GM23338 (cell line): ENCODE results near the gene NFKBIZ.

ENCODE experiments used
- CREB1 ChIP-seq: fragments of 250-450 bp; sonication (Bioruptor Pico); IDR thresholded peaks from 2 replicates; pipeline ENCODE4 v1.5.0; 2020; ENCODE audit warnings: low read depth, mild to moderate bottlenecking, moderate library complexity
- EZH2 ChIP-seq: fragments of 200-600 bp; sonication (generic); IDR thresholded peaks from one replicate; pipeline ENCODE4 v1.8.0; 2017; ENCODE audit warnings: antibody characterized with exemption, mild to moderate bottlenecking, low read depth; ENCODE audit not compliant: unreplicated experiment
- EZH2phosphoT487 ChIP-seq: fragments of 200-600 bp; sonication (generic); IDR thresholded peaks from one replicate; pipeline ENCODE4 v1.8.1; 2018; ENCODE audit warnings: antibody characterized with exemption; ENCODE audit not compliant: unreplicated experiment
- JUNB ChIP-seq: IDR thresholded peaks from one replicate; pipeline ENCODE4 v1.6.1; 2016; ENCODE audit warnings: antibody characterized with exemption; ENCODE audit not compliant: unreplicated experiment
- POLR2AphosphoS5 ChIP-seq: IDR thresholded peaks from 2 replicates; pipeline ENCODE4 v1.6.1; 2016; ENCODE audit warnings: antibody characterized with exemption, low read depth
- STAT1 ChIP-seq: IDR thresholded peaks from one replicate; pipeline ENCODE4 v1.6.1; 2016; ENCODE audit warnings: antibody characterized with exemption; ENCODE audit not compliant: unreplicated experiment
- TF ChIP-seq, protein P1 (sequence below), 2 experiments: fragments of 200-600 bp in 1 of 2; sonication (generic) in 1 of 2; conservative IDR thresholded peaks; 2 replicates each; pipeline versions ENCODE4 v1.5.1 to v1.6.1; 2016 to 2017; ENCODE audit warnings: antibody characterized with exemption in 2 of 2, low read depth in 2 of 2, mild to moderate bottlenecking in 2 of 2, moderate library complexity in 1 of 2
- TF ChIP-seq, protein P2 (sequence below): IDR thresholded peaks from one replicate; pipeline ENCODE4 v1.6.1; 2018; ENCODE audit warnings: antibody characterized with exemption; ENCODE audit not compliant: unreplicated experiment

DNA sequence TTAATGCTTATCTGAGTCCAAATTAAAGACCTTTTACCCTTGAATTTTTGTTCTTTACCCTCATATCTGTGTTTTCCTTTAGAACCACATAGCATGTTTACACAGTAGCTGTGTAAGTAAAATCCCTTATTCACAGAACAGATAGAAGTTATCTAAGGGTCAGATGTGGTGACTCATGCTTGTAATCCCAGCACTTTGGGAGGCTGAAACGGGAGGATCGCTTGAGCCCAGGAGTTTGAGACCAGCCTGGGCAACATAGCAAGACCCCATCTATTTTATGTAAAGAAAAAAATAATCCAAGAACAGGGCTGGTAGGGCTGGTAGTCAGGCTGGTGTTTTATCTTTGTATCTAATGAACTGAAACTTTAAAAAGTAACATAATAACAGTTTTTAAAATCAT lies 47.1 kb upstream of the NFKBIZ start:
- TF ChIP-seq, protein P1, sequence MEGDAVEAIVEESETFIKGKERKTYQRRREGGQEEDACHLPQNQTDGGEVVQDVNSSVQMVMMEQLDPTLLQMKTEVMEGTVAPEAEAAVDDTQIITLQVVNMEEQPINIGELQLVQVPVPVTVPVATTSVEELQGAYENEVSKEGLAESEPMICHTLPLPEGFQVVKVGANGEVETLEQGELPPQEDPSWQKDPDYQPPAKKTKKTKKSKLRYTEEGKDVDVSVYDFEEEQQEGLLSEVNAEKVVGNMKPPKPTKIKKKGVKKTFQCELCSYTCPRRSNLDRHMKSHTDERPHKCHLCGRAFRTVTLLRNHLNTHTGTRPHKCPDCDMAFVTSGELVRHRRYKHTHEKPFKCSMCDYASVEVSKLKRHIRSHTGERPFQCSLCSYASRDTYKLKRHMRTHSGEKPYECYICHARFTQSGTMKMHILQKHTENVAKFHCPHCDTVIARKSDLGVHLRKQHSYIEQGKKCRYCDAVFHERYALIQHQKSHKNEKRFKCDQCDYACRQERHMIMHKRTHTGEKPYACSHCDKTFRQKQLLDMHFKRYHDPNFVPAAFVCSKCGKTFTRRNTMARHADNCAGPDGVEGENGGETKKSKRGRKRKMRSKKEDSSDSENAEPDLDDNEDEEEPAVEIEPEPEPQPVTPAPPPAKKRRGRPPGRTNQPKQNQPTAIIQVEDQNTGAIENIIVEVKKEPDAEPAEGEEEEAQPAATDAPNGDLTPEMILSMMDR (conservative IDR thresholded peaks at IDR 0.05; ENCODE audit: low read depth in 2 of 2), result no peak
- no peak for TF ChIP-seq EZH2
- no peak for TF ChIP-seq POLR2AphosphoS5
- TF ChIP-seq EZH2phosphoT487, result no peak
- no peak for TF ChIP-seq CREB1 (CRISPR knock-in tag)
- TF ChIP-seq, protein P2, sequence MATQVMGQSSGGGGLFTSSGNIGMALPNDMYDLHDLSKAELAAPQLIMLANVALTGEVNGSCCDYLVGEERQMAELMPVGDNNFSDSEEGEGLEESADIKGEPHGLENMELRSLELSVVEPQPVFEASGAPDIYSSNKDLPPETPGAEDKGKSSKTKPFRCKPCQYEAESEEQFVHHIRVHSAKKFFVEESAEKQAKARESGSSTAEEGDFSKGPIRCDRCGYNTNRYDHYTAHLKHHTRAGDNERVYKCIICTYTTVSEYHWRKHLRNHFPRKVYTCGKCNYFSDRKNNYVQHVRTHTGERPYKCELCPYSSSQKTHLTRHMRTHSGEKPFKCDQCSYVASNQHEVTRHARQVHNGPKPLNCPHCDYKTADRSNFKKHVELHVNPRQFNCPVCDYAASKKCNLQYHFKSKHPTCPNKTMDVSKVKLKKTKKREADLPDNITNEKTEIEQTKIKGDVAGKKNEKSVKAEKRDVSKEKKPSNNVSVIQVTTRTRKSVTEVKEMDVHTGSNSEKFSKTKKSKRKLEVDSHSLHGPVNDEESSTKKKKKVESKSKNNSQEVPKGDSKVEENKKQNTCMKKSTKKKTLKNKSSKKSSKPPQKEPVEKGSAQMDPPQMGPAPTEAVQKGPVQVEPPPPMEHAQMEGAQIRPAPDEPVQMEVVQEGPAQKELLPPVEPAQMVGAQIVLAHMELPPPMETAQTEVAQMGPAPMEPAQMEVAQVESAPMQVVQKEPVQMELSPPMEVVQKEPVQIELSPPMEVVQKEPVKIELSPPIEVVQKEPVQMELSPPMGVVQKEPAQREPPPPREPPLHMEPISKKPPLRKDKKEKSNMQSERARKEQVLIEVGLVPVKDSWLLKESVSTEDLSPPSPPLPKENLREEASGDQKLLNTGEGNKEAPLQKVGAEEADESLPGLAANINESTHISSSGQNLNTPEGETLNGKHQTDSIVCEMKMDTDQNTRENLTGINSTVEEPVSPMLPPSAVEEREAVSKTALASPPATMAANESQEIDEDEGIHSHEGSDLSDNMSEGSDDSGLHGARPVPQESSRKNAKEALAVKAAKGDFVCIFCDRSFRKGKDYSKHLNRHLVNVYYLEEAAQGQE, result no peak
- no peak for TF ChIP-seq JUNB
- TF ChIP-seq STAT1, result no peak
